Amniotic epithelial cell (primary cell): ENCODE data around the gene SUMO4.
"Not testable (repeated sequence)": the region's sequence is repeated elsewhere in the genome, so short reads cannot be mapped to it uniquely, and the experiment has no call there.

Experiments
- DNase-seq: peaks from one replicate; pipeline ENCODE4 v3.0.0-alpha.2; 2010; ENCODE audit warnings: low read depth

SUMO4 gene

GRCh38 chr6:149431905-149432775, 32.1 kb downstream of the SUMO4 start:
- DNase-seq = peak; percentile 55

DNA sequence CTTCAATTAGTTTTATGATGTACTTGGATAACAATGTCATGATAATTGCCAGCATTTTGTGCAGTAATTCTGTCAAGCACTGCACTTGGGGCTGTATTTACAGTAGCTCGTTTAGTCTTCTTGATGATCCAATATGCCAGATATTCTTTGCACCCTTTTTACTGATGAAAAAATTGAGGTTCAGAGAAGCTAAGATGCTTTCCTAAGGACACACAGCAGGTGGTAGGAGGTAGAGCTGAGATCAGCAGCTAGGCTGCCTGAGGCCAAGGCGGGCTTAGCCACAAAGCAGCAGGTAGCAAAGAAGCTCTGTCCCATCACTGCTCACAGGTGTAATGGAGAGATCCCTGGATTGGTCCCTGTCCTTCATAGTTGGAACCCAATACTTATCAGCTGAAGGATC, 33.3 kb downstream of the SUMO4 start:
- DNase-seq = no peak

- no peak for DNase-seq
Measured at GRCh38 chr6:149433881-149434280, 33.8 kb downstream of the SUMO4 start.

DNA sequence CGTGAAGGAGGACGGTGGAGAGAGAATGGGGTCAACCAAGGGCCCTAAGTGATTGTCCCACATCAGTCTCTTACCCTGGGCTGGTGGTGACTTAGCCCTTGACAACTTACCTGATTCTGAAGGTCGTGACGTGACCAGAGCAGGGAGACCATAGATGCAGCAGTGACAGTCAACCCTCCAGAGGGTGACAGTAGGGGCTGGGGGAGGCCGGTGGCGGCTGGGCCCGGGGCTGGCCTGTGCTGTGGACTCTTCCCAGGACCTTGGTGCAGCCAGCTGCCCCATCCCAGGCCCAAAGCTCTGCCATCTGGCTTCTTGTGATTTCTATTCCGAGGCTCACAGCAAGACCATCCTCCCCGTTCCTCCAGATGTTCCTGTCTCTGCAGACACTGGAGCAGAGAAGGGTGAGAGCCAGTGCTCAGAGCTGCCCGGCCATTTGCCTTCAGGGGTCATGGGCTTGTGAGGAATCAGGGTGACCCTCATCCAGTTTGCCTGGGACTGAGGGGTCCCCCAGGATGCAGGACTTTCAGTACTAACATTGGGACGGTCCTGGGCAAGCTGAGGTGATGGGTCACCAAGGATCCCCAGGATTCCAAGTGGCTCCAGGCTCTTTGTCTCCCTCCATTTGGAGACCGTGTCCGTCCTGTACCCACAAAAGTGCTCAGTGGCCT, 36.0 kb downstream of the SUMO4 start:
- no peak for DNase-seq

DNA sequence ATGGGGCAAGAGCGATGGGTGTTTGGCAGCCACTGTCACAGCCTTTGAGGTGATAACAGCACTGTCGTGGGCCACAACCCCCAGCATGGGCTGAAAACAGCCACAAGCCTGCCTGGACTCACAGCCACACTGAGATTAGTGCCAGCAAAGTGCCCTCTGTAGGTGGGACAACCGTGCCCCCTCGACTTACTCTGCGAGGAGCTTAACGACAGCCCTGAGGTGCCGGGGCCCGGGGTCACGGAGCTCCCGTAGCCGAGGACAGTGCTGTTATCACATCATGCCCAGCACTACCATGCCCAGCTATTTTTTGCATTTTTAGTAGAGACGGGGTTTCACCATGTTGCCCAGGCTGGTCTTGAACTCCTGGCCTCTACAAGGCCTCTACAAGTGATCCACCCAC, 36.6 kb downstream of the SUMO4 start:
- DNase-seq = no peak

GRCh38 chr6:149437212-149437611, 37.1 kb downstream of the SUMO4 start:
- DNase-seq = no peak

DNA sequence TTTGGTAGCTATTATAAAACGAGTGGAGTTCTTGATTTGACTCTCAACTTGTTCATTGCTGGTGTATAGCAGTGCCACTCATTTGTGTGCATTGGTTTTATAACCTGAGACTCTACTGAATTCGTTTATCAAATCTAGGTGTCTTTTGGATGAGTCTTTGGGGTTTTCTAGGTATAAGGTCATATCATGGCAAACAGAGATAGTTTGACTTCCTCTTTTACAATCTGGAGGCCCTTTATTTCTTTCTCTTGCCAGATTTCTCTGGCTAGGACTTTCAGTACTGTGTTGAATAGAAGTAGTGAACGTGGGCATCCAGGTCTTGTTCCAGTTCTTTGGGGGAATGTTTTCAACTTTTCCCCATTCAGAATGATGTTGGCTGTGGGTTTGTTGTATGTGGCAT, 38.8 kb downstream of the SUMO4 start:
- DNase-seq = no peak

DNA sequence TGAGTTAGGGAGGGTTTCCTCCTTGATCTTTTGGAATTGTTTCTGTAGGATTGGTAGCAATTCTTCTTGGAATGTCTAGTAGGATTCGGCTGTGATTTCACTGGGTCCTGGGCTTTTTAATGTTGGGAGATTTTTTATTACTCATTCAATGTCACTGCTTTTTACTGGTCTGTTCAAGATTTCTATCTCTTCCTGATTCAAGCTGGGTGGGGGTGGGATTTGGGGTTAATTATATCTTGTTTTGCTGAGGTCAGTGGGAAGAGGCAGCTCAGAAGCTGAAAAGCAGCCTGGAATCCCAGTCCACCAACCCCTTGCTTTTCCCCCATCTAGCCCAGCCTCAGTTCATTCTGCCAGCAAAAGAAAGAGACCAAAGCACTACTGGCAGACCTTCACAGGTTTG, 39.6 kb downstream of the SUMO4 start:
- no peak for DNase-seq

DNA sequence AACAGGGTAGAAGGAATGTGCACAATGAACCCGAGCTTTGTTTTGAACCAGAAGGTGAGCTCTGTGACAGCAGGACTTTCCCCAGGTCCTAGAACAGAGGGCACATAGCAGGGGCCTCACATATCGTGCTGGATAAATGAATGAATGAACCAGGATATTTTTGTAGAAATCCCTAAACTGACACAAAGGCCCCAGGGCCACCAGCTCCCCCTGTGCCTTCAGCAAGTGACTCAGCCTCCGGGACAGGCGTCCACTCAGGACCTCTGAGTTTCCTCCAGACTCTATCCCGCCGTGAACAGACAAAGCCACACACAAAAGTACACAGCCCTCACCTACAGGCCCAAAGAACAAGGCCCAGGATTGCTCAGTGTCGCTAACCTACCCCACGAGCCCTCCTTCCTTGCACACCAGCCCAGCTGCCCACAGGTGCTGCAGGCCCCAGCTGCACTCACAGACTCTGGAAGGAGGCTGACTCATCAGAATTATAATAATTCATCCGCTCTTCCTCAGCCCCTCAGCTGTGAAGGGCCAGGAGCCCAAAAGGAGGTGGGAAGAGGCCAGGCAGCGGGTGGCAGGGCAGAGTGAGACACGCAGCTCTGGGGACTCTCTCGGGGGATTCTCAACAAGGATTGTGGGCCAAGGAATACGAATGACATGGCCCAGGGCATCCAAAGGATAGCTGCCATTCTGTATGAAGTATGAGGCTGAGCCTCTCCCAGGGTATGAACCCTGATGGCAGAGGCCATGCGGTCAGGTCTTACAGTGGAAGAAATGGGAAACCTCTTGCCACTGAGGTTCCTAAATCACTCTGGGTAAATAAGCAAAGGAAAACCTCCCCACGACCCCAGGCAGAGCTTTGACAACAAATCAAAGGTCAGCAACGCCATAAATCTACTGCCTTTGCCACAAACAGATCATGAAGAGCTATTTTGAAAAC, 40.9 kb downstream of the SUMO4 start:
- peak; percentile 24 for DNase-seq

DNA sequence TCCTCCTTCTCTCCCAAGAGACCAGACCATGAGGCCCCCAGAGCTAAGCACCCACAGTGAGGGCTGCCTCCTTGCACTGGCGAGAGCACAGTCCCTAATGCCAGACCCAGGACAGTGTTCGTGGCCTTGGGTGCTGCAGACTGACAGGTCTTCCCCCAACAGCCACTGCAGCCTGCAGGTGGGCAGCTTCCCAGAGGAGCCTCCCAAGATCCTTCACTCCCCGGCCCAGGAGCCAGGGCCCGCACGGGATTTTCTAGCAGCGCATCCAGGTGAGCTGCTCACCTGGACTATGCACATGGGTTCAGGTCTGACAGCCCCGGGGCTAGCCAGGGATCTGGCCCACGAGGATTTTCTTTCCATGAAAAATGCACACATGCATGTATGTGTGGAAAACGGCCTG, 41.7 kb downstream of the SUMO4 start:
- no peak for DNase-seq

DNA sequence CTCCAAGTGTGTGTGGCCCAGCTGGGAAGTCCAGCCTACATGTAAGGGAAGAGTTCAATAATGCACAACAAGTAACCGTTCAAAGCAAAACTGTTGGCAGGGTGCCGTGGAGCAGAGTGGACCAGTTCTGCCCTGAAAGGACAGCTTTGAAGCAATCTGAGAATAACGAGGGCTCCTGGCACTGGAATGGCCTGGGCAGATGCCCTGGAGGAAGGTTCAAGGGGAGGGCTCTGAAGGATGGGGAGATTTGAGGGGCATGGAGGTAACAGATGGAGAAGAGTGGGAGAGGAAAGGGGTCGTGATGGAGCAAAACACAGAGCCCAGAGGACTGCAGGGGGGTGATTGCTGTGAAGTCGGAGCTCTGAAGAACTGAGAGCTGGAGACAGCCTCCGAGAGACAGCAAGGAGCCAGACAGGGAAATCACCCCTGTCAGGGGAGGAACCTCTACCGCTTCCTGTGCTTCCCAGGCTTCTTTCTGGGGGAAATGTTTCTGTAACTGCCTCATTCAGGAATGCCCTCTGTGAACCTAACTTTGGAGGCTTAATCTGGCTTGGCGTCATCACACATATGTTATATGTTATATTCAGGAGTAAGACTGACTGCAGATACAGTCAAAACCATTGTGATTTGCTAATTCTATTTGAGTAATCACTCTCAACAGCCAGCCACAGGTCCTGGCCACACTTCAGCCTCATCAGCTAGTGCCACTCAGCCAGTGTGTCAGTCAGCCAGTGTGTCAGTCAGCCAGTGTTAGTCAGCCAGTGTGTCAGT, 43.5 kb downstream of the SUMO4 start:
- peak; percentile 65 for DNase-seq

DNA sequence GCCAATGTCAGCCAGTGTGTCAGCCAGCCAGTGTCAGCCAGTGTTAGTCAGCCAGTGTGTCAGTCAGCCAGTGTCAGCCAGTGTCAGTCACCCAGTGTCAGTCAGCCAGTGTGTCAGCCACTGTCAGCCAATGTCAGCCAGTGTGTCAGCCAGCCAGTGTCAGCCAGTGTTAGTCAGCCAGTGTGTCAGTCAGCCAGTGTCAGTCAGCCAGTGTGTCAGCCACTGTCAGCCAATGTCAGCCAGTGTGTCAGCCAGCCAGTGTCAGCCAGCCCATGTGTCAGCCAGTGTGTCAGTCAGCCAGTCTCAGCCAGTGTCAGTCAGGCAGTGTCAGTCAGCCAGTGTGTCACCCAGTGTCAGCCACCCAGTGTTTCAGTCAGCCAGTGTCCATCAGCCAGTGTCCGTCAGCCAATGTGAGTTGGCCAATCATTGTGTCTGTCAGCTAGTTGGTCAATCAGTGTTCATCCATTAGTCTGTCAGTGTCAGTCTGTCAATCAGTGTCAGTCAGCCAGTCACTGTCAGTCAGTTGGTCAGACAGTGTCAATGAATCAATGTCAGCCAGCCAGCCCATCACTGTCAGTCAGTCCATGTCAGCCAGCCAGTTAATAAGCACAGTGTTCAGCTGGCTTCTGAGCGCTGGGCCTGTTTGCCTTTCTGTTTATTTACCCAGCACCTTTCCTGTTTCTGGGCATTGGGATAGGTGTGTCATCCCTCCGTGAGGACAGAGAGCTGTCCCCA, 44.5 kb downstream of the SUMO4 start:
- not testable (repeated sequence) for DNase-seq

DNA sequence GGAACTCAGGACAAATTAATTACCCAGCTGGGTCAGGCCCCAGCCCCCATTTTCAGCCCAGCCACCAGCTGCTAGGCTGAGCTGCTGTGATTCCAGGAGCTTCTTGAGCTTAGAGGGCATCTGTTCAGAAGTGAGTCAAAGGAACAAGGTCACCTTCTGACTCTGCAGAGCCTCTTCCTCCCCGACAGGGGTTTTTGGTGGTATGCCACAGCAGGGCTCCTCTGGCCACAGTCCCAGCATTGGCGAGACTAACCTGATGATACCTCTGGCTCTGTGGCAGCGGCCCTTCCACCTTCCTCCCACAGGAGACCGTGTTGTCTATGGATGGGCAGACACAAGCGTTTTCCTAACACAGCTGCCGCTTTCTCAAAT, 45.0 kb downstream of the SUMO4 start:
- DNase-seq = no peak

DNA sequence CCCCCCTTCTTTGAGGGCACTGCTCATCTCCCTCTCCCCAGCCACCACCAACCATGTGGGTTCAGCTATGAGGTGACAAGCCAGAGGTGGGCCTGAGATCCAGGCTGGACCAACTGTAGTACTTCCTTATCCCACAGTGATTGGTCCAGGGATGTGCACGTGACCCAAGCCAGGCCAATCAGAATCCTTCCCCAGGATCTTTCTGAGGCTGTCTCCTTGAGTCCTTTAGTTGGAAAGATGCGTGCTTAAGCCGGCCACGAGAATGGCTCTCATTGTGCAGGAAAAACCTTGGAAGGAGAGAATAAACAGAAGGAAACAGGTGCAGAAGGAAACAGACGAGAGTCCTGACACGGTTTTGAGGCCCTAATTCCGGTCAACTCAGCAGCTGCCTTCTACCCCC, 45.5 kb downstream of the SUMO4 start:
- DNase-seq = no peak

- DNase-seq = no peak
Measured at GRCh38 chr6:149446791-149447376, 46.8 kb downstream of the SUMO4 start.

GRCh38 chr6:149448821-149449453, 48.9 kb downstream of the SUMO4 start:
- DNase-seq = no peak

DNA sequence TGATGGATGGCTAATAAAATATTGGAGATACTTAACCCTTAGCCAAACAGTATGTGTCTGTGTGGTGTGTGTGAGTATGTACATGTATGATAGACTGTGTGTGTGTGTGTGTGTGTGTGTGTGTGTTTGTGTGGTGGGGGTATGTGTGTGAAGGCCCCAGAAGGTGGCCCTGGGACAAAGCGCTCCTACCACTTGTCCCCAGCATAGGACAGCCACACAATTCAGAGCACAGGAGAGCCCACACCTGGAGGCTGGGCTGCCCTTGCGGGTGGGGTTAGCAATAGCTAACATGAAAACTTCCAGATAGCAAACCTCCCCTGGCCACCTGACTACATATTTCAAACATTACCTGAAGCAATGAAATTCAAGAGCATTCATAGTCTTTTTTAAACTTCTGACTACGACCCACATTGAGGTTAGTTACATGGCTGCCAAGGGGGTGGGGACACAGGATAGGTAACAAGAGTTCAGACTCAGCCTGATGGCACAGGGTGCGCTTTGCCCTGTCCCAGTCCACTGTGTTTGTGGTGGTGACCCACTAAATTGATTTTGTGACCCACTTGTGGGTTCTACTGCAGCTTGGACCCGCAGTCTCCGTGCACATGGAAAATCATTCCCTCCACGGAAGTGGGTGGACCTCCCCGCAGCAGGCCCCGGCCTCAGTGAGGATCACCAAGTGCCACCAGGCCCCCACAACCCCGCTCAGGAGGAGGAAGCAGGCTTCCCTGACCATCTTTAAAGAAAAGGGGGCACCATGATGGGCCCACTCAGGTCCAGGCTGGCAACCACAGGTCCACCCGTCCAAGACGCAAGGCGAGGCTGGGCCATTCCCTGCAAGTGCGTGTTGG, 50.0 kb downstream of the SUMO4 start:
- no peak for DNase-seq
